ENCODE results near the gene DTNB.
"Not testable (repeated sequence)": the region's sequence is repeated elsewhere in the genome, so short reads cannot be mapped to it uniquely, and the experiment has no call there.

Gene DTNB

DNA sequence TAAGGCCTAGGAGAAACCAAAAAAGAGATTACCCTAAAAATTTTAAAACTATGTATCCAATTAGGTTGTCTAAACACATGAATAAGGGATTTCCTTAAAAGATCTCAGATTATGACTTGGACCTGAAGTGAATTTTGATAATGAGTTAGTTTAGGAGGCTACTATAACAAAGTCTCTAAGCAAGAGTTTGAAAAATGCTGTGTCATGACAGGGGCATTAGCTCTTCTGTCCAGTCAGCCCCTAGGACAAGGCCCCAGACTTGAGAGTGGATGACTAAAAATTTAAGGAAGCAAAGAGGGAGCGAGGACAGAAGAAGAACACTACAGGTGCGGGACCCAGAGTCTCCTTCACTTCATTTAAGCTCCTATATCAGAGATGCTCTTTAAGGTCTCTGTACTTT lies 135.9 kb downstream of the DTNB start:
- DNase-seq, result no peak

GRCh38 chr2:25535411-25536289 lies 137.7 kb downstream of the DTNB start:
- DNase-seq, result not testable (repeated sequence)

DNA sequence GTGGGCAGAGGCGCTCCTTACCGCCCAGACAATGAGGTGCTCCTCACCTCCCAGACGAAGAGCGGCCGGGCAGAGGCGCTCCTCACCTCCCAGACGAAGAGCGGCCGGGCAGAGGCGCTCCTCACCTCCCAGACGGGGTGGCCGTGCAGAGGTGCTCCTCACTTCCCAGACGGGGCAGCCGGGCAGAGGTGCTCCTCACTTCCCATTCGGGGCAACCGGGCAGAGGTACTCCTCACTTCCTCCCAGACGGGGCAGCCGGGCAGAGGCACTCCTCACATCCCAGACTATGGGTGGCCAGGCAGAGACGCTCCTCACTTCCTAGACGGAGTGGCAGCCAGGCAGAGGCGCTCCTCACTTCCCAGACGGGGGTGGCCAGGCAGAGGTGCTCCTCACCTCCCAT lies 138.4 kb downstream of the DTNB start:
- DNase-seq, result not testable (repeated sequence)

DNA sequence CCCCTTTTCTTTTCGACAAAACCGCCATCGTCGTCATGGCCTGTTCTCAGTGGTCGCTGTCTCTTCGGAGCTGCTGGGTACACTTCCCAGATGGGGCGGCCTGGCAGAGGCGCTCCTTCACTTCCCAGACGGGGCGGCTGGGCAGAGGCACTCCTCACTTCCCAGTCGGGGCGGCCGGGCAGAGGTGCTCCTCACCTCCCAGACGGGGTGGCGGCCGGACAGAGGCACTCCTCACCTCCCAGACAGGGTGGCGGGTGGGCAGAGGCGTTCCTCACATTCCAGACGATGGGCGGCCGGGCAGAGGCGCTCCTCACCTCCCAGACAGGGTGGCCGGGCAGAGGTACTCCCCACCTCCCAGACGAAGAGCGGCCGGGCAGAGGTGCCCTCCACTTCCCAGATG lies 138.9 kb downstream of the DTNB start:
- no peak for DNase-seq

DNA sequence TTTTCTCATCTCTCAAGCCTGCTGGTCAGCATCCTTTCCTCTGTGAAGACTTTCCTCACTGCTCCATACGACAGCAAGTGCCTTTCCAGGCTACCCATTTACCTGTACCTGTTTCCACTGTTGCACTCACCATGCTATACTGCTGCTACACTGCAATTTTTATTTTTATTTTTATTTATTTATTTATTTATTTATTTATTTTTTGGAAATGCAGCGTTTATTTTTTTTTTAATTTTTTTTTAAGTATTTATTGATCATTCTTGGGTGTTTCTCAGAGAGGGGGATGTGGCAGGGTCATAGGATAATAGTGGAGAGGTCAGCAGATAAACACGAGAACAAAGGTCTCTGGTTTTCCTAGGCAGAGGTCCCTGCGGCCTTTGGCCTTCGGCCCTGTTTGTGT lies 139.6 kb downstream of the DTNB start:
- DNase-seq, result not testable (repeated sequence)

DNA sequence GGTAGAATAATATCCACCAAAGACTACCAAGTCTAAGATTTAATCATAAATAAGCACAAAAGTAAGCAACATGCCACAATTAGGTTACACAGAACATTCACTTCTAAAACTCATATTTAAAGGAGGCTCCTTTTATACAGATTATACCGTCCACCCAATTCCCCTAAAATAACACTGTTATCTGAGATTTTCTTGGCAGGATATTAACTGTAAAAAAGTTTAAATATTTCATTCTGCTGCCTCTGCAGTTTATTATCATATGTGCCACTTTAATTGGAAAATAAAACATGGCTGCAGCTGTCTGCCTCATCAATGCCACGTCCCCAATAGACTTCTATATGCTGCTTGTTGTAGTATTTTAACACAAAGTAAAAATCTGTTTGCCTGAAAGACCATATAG lies 140.9 kb downstream of the DTNB start:
- DNase-seq, result no peak

GRCh38 chr2:25529034-25529433 lies 144.3 kb downstream of the DTNB start:
- no peak for DNase-seq

GRCh38 chr2:25528173-25528572 lies 145.2 kb downstream of the DTNB start:
- no peak for DNase-seq

DNA sequence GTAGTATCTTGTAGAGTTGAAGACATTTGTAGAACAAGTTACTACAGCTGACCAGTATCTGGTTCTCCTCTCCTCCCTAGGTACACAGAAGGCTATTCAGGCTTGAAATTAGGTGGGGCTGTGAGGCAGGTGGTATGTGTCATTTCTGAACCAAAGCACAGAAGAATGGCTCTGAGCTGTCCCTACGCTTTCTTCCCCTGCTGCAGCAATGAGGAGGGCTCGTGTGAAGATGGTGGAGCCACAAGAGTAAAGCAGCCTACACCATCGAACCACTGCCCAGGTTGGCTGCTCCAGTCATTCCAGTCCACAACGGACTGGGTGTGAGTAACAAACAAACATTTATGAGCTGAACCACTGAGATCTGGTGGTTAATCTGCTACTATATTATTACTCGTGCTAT lies 148.9 kb downstream of the DTNB start:
- no peak for DNase-seq

DNA sequence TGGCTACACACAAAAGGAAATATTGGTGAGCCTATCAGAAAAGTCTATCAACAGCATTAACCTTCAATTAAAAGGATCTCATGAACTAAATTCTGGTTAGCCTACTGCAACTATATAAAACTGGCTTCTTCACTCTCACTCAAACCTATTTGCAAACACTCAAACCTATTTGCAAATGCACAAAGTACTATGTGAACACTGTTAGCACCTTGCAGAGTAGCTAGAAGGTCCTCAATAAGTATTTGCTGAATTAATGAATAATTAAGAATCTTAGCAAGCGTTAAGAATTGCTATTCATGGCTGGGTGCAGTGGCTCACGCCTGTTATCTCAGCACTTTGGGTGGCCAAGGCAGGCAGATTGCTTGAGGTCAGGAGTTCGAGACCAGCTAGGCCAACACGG lies 150.3 kb downstream of the DTNB start:
- DNase-seq, result no peak

- peak; percentile 76 for DNase-seq
Observed at GRCh38 chr2:25521665-25522387, 151.6 kb downstream of the DTNB start.

- DNase-seq, result no peak
Observed at GRCh38 chr2:25521126-25521525, 152.3 kb downstream of the DTNB start.

GRCh38 chr2:25517701-25518100 lies 155.7 kb downstream of the DTNB start:
- DNase-seq, result no peak

DNA sequence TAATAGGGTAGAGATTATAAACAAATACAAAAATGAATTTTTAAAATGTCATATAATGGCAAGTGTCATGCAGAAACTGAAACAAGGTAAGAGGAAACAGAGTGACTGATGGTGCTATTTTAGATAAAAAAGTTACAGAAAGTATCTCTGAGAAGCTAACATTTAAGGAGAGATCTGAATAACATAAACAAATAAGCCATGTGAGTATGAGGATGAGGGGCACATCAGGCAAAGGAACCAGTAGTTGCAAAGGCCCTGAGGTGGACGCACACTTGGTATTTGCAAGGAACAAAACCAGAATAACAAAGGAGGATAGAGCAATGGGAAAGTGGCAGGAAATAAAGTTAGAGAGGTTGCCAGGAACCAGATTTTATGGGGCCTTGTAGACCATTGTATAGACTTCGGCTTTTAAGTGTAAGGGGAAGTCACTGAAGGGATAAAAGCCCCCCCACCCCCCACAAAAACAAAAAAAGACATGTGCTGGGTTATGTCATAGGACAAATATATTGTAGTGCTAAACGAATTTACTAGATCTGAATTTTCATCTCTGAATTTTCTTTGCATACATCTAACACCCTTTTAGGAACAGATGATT lies 159.2 kb downstream of the DTNB start:
- no peak for DNase-seq

DNA sequence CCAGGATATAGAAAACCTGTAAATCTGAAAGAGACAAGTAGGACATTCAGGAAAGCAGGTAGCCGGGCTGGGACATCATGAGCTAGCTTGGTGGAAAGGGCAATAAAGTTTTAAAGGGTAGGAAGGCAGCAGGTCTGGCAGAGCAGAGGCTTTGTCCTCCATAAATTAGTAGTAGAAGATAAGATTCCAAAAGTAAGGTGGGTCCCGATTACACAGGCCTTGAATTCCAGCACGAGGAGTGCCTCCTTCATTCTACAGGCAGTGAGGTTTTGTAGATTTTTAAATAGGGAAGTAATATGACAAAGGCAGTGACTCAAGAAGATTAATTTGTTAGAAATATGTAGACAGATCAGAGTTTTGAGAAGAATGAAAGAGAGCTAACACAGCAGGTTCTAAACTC lies 160.7 kb downstream of the DTNB start:
- DNase-seq, result no peak

GRCh38 chr2:25506226-25506625 lies 167.2 kb downstream of the DTNB start:
- no peak for DNase-seq

GRCh38 chr2:25505622-25506021 lies 167.8 kb downstream of the DTNB start:
- DNase-seq, result no peak

GRCh38 chr2:25505182-25505581 lies 168.2 kb downstream of the DTNB start:
- DNase-seq, result no peak

DNA sequence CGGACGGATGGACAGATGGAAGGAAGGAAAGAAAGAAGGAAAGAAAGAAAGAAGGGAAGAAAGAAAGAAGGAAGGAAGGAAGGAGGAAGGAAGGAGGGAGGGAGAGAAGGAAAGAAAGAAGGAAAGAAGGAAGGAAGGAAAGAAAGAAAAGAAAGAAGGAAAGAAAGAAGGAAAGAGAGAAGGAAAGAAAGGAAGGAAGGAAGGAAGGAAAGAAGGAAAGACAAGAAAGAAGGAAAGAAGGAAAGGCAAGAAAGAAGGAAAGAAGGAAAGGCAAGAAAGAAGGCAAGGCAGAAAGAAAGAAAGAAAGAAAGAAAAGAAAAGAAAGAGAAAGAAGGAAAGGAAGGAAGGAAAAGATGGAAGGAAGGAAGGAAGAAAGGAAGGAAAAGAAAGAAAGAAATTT lies 169.1 kb downstream of the DTNB start:
- no peak for DNase-seq

DNA sequence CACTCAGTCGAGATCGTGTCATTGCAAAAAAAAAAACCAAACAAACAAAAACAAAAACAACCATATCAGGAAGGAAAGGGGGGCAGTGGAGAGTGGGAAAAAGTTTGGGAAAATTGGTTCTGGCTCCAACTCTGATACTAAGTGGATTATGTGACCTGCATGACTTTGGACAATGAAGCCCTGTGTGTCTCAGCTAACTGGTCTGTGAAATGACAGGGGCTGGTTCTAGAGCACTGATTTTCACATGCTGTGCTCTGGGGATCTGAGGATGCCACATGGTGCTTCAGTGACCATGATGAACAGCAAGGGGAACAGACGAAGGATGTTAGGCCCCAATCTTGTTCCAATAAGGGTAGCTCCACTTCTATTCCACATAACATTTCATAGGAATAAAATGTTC lies 174.2 kb downstream of the DTNB start:
- DNase-seq, result no peak

- no peak for DNase-seq
Observed at GRCh38 chr2:25497918-25498407, 175.4 kb downstream of the DTNB start.

- no peak for DNase-seq
Observed at GRCh38 chr2:25497229-25497917, 176.0 kb downstream of the DTNB start.

DNA sequence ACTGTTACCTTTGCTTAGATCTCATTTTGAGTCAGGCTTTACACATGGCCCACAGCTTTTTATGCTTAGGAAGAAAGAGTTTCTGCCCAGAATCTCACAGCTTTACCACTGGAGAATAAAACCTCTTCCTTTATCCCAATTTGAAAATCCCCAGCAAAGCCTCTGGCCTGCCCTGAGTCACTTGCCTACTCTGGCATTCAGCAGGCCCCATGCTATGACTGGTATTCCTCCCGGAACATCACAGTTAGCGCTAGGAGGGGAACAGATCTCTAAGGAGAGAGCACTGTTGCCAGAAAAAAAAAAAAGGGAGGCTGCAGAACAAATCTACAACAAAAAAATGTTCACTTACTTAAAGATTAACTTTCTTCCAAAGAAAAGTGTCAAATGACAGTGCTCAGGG lies 178.8 kb downstream of the DTNB start:
- no peak for DNase-seq

Data from KG1 (cell line).